Fibroblast of villous mesenchyme (primary cell): Measurements from ENCODE around the gene SH3RF3. TPM values are rescaled to one million over a fixed set of nuclear protein-coding genes. Genes with fewer than 3 reads are reported as not detected.
A peak's percentile ranks its signal among the peaks of the same experiment; 100 is the strongest.

ENCODE experiments used
- DNase-seq: peaks from one replicate; pipeline ENCODE4 v3.0.0-alpha.2; 2010; ENCODE audit warnings: low read depth
- H3K4me3 ChIP-seq: 2 replicates; pipeline ENCODE4 v1.5.1; 2011; ENCODE audit warnings: low read depth, mild to moderate bottlenecking, low read length
- total RNA-seq: library from RNA; depleted of rRNA; stranded (reverse); fragments of >200 nt; gene quantifications from 2 replicates; pipeline ENCODE4 v1.2.3, GENCODE V29; 2012
- TF ChIP-seq, protein P1 (sequence below): IDR thresholded peaks from 2 replicates; pipeline ENCODE4 v1.5.1; 2012; ENCODE audit warnings: low read depth, mild to moderate bottlenecking, low read length; ENCODE audit not compliant: insufficient read depth

SH3RF3 gene
- total RNA-seq, 1 donor = 13.4 TPM

GRCh38 chr2:109339519-109339966 is 210.5 kb downstream of the SH3RF3 start:
- TF ChIP-seq, protein P1, sequence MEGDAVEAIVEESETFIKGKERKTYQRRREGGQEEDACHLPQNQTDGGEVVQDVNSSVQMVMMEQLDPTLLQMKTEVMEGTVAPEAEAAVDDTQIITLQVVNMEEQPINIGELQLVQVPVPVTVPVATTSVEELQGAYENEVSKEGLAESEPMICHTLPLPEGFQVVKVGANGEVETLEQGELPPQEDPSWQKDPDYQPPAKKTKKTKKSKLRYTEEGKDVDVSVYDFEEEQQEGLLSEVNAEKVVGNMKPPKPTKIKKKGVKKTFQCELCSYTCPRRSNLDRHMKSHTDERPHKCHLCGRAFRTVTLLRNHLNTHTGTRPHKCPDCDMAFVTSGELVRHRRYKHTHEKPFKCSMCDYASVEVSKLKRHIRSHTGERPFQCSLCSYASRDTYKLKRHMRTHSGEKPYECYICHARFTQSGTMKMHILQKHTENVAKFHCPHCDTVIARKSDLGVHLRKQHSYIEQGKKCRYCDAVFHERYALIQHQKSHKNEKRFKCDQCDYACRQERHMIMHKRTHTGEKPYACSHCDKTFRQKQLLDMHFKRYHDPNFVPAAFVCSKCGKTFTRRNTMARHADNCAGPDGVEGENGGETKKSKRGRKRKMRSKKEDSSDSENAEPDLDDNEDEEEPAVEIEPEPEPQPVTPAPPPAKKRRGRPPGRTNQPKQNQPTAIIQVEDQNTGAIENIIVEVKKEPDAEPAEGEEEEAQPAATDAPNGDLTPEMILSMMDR = no peak
- no peak overlapping the region for H3K4me3 ChIP-seq
- peak; percentile 94 for DNase-seq

GRCh38 chr2:109340381-109340780 is 211.4 kb downstream of the SH3RF3 start:
- no peak overlapping the region for H3K4me3 ChIP-seq
- TF ChIP-seq, protein P1 = no peak
- DNase-seq = no peak

DNA sequence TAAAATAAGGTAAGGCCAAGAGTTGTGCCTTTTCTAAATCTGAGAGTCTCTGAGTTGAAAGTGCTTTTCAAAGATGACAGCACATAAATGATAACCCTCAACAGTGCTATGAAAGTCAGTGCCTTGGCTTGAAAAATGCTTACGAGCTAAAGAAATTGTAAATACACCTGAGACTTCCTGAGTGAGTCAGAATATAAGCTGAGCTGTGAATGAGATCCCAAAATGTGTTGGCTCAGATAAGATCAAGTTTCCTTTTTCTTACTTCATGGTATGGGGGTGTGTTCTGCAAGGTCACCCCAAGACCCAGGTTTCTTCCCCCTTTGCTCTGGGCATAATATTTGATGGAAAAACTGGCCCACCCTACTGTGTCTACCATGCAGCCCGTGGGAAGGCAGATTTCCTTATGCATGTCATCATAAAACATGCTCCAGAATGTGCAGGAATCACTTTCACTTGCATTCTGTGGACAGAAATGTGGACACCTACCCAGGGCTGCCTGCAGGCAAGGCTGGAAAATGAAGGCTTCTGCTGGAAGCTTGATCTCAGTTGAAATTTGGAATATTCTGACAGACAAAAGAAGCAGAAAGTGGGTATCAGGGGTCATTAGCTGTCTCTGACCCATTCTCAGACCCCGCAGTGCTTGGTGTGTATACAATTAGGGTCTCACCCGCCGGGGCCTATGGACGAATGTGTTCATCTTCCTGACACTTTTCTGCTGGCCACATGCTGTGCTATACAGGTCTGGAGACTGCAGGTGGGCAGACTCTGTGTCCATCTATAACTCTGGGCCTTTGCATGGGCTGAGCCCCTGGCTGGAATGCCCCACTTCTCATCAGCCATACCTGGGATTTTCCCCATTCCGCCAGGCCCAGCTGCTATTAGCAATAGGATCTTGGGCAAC is 212.6 kb downstream of the SH3RF3 start:
- TF ChIP-seq, protein P1 = no peak
- no peak for DNase-seq
- H3K4me3 ChIP-seq = no peak overlapping the region

DNA sequence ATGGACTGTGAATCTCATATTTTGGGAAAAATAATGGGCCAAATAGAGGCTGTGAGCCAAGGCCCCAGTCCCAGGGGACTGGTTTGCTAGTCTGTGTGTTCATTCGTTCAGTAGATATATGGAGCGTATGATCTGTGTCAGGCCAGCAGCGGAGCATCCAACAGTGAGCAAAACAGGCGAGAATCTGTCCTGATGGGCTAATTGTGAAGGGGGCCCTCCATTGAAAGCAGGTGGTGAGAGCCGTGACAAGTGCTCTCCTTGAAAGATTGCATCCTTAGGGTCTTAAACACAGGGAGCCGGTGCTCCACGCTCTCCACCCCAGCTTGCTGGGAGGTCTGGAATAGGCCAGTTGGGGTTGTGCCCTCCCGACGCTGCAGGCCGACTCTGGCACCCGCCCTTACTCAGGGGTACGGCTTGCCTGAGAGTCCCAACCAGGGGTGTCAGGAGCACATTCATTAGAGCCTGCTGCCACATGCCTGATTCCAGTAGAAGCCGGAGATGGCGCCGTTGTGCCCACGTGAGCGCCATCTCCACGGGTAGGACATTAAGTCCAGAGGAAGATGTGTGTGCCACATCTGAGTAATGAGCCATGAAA is 213.3 kb downstream of the SH3RF3 start:
- H3K4me3 ChIP-seq = no peak overlapping the region
- TF ChIP-seq, protein P1 = no peak
- DNase-seq = no peak

- H3K4me3 ChIP-seq = no peak overlapping the region
- TF ChIP-seq, protein P1 = no peak
- no peak for DNase-seq
Observed at GRCh38 chr2:109342930-109343329, 213.9 kb downstream of the SH3RF3 start.

GRCh38 chr2:109343460-109343859 is 214.5 kb downstream of the SH3RF3 start:
- DNase-seq = no peak
- TF ChIP-seq, protein P1 = no peak
- H3K4me3 ChIP-seq = no peak overlapping the region
